ENCODE measurements around the gene USP20.

DNA sequence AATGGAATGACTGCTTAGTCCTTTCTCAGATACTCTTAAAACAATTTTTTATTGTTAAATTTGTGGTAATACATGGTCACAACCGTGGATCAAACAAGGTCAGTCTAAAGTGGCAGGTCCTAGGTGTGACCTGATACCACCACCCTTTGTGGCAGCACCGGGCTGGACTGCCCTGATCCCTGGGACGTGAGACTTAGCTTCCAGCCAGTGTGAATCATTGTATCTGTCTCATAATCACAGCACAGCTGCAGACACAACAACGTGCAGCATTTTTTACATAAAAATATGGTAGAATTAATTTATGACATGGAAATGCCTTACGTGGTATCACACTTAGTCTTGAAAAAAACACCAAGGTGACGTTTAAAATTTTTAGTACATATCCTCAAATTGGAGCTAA, 24.5 kb upstream of the USP20 start:
- TF ChIP-seq, protein P1, sequence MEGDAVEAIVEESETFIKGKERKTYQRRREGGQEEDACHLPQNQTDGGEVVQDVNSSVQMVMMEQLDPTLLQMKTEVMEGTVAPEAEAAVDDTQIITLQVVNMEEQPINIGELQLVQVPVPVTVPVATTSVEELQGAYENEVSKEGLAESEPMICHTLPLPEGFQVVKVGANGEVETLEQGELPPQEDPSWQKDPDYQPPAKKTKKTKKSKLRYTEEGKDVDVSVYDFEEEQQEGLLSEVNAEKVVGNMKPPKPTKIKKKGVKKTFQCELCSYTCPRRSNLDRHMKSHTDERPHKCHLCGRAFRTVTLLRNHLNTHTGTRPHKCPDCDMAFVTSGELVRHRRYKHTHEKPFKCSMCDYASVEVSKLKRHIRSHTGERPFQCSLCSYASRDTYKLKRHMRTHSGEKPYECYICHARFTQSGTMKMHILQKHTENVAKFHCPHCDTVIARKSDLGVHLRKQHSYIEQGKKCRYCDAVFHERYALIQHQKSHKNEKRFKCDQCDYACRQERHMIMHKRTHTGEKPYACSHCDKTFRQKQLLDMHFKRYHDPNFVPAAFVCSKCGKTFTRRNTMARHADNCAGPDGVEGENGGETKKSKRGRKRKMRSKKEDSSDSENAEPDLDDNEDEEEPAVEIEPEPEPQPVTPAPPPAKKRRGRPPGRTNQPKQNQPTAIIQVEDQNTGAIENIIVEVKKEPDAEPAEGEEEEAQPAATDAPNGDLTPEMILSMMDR (IDR thresholded peaks at IDR 0.05): no peak
- TF ChIP-seq POLR2A (IDR thresholded peaks at IDR 0.05): no peak

All from thyroid gland (tissue), 4 donors.